ENCODE data around the gene RASAL3. TPM values are rescaled to one million over a fixed set of nuclear protein-coding genes. Genes with fewer than 3 reads are reported as not detected.

Gene RASAL3
- total and polyA plus RNA-seq, 2 of the 8 experiments (the other 6 are each of a cell fraction or from before 2014, with no cell fraction given), result 0.19 to 0.63 TPM

GRCh38 chr19:15445807-15446376, 18.5 kb downstream of the RASAL3 start:
- no peaks in the 10 kb centered on the region for H3K36me3 ChIP-seq (ENCODE audit: control insufficient read depth in 2 of 4, insufficient read depth in 4 of 4, low read length in 3 of 4)
- H3K4ac ChIP-seq (replicated peaks; ENCODE audit: insufficient read length, low read depth, low read length), result no peak overlapping the region
- TF ChIP-seq SUZ12 (IDR thresholded peaks at IDR 0.05; ENCODE audit: low read length) (no peak), FOSL1 (IDR thresholded peaks at IDR 0.05; ENCODE audit: insufficient read depth, low read depth, low read length) (no peak)
- no peak overlapping the region for H3K14ac ChIP-seq (ENCODE audit: insufficient read length)
- H4K8ac ChIP-seq (ENCODE audit: extremely low read depth, insufficient read depth, low read length), result no peak overlapping the region
- H2AK5ac ChIP-seq (ENCODE audit: low read depth, low read length), result no peak overlapping the region
- H4K20me1 ChIP-seq (replicated peaks in 1 of 2; ENCODE audit: control insufficient read depth in 1 of 2, insufficient read depth in 2 of 2, low read length in 2 of 2), result no peaks in the 10 kb centered on the region
- peaks cover 0 to 9% (median 2%) of the 10 kb centered on the region in 4 experiments; a peak in 6 of 7 replicates for H3K4me1 ChIP-seq (replicated peaks in 1 of 4; ENCODE audit: control insufficient read depth in 3 of 4, insufficient read depth in 4 of 4, low read length in 3 of 4)
- no peak overlapping the region for H4K91ac ChIP-seq (replicated peaks; ENCODE audit: insufficient read length, low read length)
- no peak overlapping the region for H2BK5ac ChIP-seq (ENCODE audit: low read depth, low read length)
- FAIRE-seq (no peak), DNase-seq (ENCODE audit: low read depth in 1 of 2, low spot score in 2 of 2) (no peak)
- 77% methylated on average over 7 of the region's 7 CpGs; no CpG with 5 or more reads in 1 of the 2 experiments for WGBS, 2 experiments (ENCODE audit: extremely low coverage in 1 of 2, insufficient coverage in 1 of 2, insufficient read length in 1 of 2, insufficient replicate concordance in 2 of 2, low coverage in 1 of 2, low lambda C conversion rate in 2 of 2, missing lambda C conversion rate in 1 of 2)
- no peak overlapping the region for H3K18ac ChIP-seq (ENCODE audit: extremely low read depth, low read length)
- no peak overlapping the region for H3K23ac ChIP-seq (ENCODE audit: insufficient read length)
- no peak overlapping the region for H2BK12ac ChIP-seq (ENCODE audit: low read depth, low read length)
- no peak overlapping the region for H3K27ac ChIP-seq (ENCODE audit: low read depth, low read length)
- H3K9ac ChIP-seq (replicated peaks in 1 of 4; ENCODE audit: extremely low read depth in 1 of 4, low read depth in 3 of 4, low read length in 3 of 4), result no peak overlapping the region
- no peak overlapping the region for H2BK20ac ChIP-seq (ENCODE audit: low read length)
- H3K27me3 ChIP-seq (replicated peaks in 1 of 4; ENCODE audit: control insufficient read depth in 3 of 4, extremely low read depth in 1 of 4, insufficient read depth in 3 of 4, low read length in 3 of 4), result peaks cover 0 to 2% (median 0%) of the 10 kb centered on the region in 4 experiments; a peak in 1 of 7 replicates
- H2BK15ac ChIP-seq (ENCODE audit: low read length), result no peak overlapping the region
- peaks cover 15% of the 10 kb centered on the region; the same call in 1 of the 2 replicates for H3K23me2 ChIP-seq (ENCODE audit: low read depth, low read length)
- H3K9me3 ChIP-seq (ENCODE audit: insufficient read depth in 2 of 2, low read depth in 1 of 2, low read length in 1 of 2), result no peaks in the 10 kb centered on the region
- H2BK120ac ChIP-seq (replicated peaks; ENCODE audit: low read depth, low read length), result no peak overlapping the region
- CTCF ChIA-PET (ENCODE audit: partially characterized antibody), result interaction anchor here (0.6 kb wide), 1 partner anchor 16 kb away, joined by 3 read pairs; no protein-coding TSS in a partner anchor
- H3K4me3 ChIP-seq (ENCODE audit: extremely low read depth in 1 of 4, insufficient read depth in 2 of 4, low read depth in 3 of 4, low read length in 4 of 4), result no peak overlapping the region
- H3K79me2 ChIP-seq (ENCODE audit: control insufficient read depth in 1 of 2, insufficient read depth in 2 of 2, low read length in 2 of 2), result no peaks in the 10 kb centered on the region
- no peaks in the 10 kb centered on the region for H3K79me1 ChIP-seq (ENCODE audit: low read depth, low read length)
- POLR2A ChIA-PET (ENCODE audit: partially characterized antibody), result no interaction called here
- H4K5ac ChIP-seq (ENCODE audit: insufficient read length, low read depth, low read length), result no peak overlapping the region
- no peak overlapping the region for H3K56ac ChIP-seq (replicated peaks; ENCODE audit: insufficient read length, low read depth, low read length)
- H2AFZ ChIP-seq (ENCODE audit: low read length), result no peak overlapping the region
- H3K4me2 ChIP-seq (ENCODE audit: insufficient read depth in 1 of 2, low read depth in 2 of 2, low read length in 2 of 2), result no peak overlapping the region

All from H1 (cell line).